ENCODE measurements around the gene TM6SF1.

DNA sequence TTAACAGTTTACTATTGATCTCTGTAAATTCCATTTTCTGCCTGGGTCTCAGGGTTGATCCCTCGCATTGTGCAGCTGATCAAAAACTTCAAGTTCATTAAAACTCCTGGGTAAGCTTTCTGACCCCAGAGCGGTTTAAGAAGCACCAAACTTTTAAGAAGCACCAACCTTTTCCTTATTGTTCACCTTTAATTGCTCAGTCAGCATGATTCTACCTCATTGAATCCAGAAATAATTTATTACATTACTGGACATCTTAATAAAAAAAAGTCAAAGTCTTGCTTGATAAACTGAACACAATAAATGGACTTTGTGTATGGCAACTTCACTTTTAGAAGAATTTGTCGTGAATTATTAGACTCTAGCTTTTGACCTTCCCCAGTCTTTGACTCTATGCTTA is 53.3 kb downstream of the TM6SF1 start:
- TF ChIP-seq, protein P1, sequence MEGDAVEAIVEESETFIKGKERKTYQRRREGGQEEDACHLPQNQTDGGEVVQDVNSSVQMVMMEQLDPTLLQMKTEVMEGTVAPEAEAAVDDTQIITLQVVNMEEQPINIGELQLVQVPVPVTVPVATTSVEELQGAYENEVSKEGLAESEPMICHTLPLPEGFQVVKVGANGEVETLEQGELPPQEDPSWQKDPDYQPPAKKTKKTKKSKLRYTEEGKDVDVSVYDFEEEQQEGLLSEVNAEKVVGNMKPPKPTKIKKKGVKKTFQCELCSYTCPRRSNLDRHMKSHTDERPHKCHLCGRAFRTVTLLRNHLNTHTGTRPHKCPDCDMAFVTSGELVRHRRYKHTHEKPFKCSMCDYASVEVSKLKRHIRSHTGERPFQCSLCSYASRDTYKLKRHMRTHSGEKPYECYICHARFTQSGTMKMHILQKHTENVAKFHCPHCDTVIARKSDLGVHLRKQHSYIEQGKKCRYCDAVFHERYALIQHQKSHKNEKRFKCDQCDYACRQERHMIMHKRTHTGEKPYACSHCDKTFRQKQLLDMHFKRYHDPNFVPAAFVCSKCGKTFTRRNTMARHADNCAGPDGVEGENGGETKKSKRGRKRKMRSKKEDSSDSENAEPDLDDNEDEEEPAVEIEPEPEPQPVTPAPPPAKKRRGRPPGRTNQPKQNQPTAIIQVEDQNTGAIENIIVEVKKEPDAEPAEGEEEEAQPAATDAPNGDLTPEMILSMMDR (IDR thresholded peaks at IDR 0.05): no peak
- no peak for TF ChIP-seq POLR2AphosphoS5 (IDR thresholded peaks at IDR 0.05)
